K562 (cell line): ENCODE results near the gene PLA2G4A.

Experiments
- BRF2 ChIP-seq: IDR thresholded peaks from 3 replicates; pipeline ENCODE4 v1.6.1; 2011; ENCODE audit warnings: borderline replicate concordance, mild to moderate bottlenecking; ENCODE audit not compliant: insufficient read length, insufficient read depth
- ELF2 ChIP-seq: fragments of 250-450 bp; sonication (Bioruptor Pico); IDR thresholded peaks from 2 replicates; pipeline ENCODE4 v1.5.0; 2021; ENCODE audit warnings: mild to moderate bottlenecking
- TAF9B ChIP-seq: fragments of 450-650 bp; IDR thresholded peaks from 2 replicates; pipeline ENCODE4 v1.6.1; 2018; ENCODE audit warnings: mild to moderate bottlenecking; ENCODE audit not compliant: partially characterized antibody

- no peak for TF ChIP-seq ELF2
- no peak for TF ChIP-seq BRF2
- no peak for TF ChIP-seq TAF9B
These were observed 14.5 kb downstream of the PLA2G4A start for GRCh38 chr1:186843226-186843625.
